ENCODE data around the gene TMEM163.
A peak's percentile ranks its signal among the peaks of the same experiment; 100 is the strongest.
"Not testable (repeated sequence)": the region's sequence is repeated elsewhere in the genome, so short reads cannot be mapped to it uniquely, and the experiment has no call there.

Gene TMEM163

DNA sequence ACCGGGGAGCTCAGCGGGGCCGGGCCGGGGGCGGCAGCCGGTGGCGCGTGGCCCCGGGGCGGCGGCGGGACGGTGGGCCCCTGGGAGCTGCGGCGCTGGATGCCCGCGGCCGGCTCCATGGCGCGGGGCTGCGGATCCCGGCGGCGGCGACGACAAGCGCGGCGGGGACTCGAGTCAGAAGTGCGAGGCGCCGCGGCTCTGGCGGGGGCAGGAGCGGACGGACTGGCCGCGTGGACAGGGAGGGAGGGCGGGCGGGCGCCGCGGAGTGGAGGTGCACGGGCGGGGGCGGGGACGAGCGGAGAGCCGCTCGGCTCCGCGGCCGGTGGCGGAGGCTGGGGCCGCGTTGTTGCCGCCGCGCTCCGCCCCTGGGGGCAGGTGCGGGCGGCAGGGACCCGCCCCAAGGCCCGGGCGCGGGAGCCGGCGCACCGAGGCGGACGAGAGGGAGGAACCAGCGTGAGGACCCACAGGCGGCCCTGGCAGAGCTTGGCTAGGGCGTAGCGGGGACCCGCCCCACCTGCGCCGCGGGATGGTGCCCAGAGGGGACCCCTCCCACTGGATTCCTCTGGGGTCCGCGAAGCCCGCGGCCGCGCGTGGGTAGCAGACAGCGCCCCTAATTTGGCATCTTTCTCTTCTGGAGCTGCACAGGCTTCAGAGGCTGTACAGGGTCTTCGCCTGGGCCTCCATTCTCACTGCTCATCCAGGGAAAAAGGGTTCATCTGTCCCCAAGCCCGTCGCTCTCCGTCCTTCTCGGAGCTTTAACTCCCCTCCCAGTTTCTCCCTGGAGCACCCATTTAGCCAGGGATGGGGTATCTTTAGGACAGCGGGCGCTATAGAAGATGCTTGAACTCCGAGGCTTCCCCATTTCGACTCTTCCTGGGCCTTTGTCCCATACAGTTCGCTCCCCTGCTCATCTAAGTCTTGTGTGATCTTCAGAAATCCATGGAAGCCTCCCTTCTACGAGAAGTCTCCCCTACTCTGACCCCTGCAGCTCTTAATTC is at the start of gene TMEM163:
TSS of gene TMEM163 (minus strand) at position 184 of the 998 bp plus-strand sequence.
- DNase-seq (ENCODE audit: low read depth): no peak

DNA sequence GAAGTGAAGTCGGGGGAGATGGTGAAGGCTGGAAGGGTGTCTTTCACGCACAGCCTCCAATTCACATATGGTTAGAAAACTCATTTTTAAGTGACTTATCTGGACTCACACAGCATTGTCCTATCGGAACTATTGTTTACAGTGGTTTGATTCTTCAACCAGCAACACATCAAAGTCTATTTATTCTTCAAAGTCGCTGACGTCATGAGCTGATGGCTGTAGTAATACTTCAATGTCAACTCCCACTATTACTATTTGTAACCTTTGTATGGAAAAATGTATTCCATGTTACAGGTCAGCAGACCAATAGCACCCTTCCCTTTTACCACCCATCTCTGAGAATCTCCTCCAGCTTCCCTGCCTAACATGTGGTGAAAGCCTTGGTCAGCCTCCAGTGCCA is 47.8 kb upstream of the TMEM163 start:
- DNase-seq (ENCODE audit: low read depth): no peak

DNA sequence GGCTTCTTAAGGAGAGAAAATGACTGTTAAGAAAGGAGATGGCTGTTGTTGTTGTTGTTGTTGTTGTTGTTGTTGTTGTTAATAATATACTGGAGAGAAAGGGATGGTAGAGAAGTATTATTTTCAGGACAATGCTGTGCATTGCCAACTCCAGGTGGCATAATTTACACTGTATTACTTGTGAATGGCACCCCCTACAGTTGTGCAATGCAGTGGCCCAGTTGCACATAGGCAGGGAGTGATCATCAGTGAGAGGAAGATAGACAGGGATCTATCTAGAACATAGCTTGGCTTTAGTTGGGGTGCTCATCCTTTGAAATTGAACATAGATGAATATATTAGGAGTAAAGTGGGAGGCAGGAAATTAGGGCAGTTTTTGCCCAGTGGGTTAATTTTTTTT is 47.2 kb upstream of the TMEM163 start:
- DNase-seq (ENCODE audit: low read depth): no peak

DNA sequence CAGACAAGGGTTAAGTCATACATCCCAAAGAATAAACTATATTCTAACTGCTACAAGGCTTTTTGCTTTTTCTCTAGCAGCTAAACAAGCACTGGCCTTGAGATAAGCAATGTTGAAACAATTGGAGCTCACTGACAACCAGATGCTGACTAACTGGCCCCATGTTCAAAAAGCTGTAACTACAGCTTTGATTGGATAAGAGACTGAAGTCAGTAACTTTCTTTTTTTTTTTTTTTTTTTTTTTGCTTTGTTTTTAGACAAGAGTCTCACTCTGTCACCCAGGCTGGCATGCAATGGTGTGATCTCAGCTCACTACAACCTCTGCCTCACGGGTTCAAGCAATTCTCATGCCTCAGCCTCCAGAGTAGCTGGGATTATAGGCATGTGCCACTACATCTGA is 45.4 kb upstream of the TMEM163 start:
- no peak for DNase-seq (ENCODE audit: low read depth)

DNA sequence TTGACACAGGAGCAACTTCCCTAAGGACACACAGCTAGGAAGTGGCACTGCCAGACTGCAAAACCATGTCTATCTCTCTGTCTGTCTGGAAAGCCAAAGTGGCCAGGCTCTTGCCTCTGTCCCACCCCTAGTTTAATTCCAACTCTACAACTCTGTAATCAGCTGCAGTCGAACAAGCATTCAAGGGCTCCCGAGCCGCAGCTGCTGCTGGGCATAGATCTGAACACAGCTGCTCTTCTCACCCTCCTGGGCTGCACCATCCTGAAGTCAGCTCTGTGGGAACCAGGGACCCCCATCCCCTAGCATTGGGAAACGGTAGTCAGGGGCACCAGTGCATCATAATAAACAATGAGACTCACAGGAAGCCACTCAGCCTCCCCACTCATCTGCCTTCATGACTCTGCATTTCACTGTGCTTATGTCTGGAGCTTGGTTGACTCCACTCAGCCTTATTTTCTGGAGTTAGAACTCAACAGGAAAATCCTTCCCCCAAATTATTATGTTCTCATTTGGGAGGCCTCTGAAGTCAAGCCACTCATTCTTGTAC is 44.4 kb upstream of the TMEM163 start:
- no peak for DNase-seq (ENCODE audit: low read depth)

DNA sequence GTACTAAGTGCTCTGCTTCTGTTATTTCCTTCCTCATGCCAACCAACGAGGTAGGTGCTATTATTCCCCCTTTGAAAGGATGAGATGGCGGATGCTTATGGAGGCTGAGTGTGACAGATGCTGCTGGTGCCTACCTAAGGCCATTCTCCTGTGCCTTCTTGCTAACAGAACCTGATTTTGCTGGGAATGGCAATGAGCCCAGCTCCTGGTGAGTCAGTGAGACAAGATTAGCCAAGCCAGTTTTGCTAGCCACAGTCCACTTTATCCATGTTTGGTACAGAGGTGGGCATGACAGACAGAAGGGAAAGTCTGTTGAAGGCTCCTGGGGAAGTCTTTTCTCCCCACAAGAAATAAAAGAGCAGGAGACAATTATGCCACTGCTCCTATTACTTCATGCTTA is 43.7 kb upstream of the TMEM163 start:
- no peak for DNase-seq (ENCODE audit: low read depth)

DNA sequence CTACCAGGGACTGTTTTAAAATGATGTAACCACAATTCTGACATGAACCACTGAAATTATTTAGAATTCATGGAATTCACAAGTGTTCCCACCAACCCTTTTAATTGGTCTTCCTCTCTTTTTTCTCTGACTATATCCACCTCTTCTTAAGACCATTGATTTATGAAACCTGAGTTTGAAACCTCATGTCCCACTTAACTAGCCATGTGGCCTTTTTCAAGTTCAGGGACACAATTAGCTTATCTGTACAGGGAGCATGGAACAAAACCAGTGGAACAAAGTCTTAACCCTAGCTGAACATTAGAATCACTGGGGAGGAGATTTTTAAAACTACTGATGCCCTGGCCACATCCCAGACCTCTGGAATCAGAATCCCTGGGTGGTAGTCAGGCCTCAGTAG is 41.6 kb upstream of the TMEM163 start:
- no peak for DNase-seq (ENCODE audit: low read depth)

DNA sequence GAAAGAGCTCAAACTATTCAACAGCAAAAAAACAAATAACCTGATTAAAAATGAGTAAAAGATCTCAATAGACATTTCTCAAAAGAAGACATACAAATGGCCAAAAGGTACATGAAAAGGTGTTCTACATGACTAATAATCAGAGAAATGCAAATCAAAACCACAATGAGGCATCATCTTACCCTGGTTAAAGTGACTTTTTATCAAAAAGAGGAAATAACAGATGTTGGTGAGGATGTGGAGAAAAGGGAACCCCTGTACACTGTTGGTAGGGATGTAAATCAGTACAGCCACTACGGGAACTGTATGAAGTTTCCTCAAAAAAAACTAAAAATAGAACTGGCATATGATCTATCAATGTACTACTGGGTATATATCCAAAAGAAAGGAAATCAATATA is 39.8 kb upstream of the TMEM163 start:
- DNase-seq (ENCODE audit: low read depth): no peak

DNA sequence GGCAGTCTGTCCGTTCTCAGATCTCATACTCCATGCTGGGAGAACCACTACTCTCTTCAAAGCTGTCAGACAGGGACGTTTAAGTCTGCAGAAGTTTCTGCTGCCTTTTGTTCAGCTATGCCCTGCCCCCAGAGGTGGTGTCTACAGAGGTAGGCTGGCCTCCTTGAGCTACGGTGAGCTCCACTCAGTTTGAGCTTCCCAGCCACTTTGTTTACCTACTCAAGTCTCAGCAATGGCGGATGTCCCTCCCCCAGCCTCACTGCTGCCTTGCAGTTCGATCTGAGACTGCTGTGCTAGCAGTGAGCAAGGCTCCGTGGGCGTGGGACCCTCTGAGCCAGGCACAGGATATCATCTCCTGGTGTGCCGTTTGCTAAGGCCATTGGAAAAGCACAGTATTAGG is 33.2 kb upstream of the TMEM163 start:
- not testable (repeated sequence) for DNase-seq (ENCODE audit: low read depth)

DNA sequence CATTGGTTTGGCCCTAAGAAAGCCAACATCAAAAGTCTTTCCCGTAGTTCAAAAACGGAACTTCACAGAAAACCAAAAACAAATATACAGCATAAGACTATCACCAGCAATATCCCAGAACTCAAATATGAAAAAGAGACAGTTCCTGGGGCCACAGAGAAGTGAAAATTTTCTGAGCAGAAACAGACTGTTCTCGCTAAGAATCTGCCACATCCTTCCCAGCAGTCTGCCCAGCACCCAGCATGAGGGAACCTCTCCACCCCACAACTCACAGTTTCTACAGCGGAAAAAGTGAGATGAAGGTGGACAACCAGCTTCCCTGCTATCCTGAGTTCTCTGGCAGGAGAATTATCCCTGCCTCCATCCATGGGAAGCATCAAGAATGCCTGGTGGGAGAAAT is 26.7 kb upstream of the TMEM163 start:
- no peak for DNase-seq (ENCODE audit: low read depth)

DNA sequence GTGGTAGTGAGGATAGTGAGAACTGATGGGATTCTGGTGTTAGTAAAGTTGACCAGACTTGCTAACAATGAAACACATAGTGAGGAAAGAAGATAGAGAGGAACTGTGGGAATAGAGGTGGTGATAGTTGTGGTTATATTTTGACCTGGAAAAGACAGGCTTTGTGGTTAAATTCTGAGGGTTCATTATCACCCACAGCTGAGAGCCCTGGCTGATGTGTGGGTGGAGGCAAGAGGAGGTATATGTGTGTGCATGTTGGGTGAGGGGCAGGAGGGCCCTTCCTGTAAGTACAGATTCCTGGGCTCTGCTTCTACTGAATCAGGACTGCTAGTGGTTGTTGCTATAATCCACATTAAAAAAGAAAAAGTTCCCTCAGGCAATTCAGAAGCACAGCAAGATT is 26.2 kb upstream of the TMEM163 start:
- DNase-seq (ENCODE audit: low read depth): no peak

DNA sequence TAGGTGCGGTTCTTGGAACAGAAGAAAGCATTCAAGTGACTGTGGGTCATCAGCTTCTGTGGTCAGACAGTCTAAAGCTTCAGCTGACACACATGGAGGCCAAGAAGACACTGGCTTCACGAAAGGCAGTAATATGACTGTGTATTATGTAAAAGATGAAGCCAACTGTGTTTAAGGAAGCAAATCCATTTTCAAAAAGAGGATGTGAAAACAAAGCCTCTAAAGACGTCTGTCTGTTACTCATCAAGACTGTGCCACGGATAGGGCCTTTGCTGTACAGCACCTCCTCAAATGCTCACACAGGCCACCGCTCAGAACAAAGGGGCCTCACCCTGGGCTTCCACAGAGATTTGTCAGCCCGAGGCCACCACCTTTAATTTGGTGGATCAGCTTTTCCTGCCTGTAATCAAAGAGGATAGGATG is 21.1 kb upstream of the TMEM163 start:
- DNase-seq (ENCODE audit: low read depth): no peak

DNA sequence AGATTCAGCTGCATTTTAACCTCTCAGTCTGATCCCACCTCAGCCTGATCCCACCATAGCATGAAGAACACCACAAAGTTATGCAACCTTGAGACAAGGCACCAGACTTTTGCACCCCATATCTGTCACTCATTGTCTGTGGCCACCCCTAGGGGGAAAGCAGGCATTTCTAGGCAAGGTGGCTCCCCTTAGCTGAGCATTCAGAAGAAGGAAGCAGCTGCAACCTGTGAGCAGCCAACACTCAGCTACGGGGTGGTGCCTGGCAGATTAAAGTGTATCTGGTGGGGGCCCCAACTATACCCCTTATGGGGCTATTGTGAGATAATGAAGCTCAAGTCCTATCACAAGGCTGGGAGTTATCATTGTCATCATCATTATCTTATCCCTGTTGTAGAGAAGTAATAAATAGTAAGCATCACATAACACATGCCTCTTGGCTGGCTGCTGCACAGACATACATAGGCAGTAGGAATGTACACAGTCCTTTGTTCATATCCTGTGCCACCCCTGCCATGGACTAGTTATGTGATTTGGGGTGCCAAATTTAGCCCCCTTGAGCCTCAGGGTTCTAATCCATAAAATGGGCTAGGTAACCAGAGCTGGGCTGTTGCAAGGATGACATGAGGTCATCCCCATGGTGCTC is 20.6 kb upstream of the TMEM163 start:
- no peak for DNase-seq (ENCODE audit: low read depth)

DNA sequence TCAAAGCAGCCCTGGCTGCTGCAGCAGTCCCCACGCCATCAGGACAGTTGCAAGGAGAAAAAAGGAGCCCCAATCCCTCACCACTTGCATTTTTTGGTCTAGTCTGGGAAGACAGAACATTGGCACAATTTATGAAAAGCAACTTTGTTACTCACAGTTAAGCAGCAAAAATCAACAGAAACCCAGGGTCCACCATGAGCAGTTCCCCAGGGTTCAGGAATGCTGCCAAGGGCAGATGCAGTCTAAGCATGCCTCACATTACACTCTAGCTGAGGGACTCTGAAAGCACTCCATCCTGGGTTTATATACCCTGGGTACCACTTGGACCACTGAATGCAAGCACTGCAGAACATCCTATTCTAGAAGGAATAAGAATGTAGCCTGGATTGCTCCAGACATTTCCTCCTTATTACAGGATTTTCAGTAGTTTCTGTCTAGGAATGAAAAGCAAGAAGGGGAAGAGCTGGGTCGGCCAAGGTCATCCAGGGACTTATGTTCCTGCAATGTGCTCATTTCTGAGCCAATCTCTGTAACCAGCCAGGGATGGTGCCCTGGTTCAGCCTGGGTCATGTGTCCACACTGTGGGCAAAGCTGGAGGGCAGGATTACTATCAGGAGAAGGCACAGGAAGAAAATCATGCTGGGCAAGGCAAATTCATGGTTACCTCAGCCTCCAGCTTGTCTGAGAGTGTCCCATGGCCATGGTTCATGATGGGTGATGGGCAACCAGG is 19.5 kb upstream of the TMEM163 start:
- DNase-seq (ENCODE audit: low read depth): no peak

DNA sequence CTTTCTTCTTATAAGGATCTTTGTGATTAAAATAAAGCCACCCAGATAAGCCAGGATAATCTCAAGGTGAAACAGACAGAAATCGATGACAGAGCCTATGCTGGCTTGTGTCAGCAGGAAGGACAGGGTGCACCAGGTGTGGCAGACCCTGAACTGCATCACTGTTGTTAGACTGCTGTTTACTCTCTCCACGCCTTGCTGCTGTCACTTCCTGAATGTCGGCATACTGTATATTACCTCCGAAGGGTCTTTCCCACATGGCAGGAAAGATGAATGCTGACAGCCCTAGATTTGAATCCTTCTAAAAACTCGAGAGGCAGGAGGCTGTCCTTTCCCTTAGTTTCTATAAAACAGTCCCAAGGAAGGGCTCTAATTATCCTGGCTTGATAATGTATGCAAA is 18.9 kb upstream of the TMEM163 start:
- DNase-seq (ENCODE audit: low read depth): no peak

DNA sequence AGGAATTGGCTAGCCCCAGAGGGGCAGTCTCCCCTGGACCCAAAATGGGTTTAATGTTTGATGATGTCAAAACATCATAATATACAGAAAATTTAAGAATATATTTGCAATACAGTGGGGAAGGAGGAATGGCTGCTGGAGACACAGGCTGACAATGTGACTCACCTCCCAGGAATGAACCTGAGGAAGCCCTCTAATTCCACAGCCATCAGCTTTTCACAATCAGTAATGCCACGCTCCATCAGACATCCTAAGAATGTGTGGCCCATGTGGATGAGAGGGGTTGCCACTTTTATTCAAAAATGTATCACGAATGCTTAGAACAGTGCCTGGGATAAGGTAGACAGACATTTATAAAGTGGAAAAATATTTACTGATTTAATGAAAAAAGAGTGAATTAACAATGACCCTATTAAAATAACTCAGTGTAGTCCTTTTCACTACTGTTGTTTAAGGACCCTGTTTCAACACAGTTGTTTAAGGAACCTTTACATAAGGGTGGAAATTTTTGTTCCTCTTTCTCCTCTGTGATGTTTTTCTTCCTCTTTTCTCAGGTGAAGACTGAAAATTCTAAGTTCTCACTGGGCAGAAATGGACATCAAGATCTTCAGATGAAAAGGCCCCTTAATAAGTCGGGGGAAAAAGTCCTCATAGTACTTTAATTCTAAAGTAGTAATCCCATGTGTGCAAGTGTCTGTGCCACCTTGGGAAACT is 17.5 kb upstream of the TMEM163 start:
- peak; percentile 67 for DNase-seq (ENCODE audit: low read depth)

DNA sequence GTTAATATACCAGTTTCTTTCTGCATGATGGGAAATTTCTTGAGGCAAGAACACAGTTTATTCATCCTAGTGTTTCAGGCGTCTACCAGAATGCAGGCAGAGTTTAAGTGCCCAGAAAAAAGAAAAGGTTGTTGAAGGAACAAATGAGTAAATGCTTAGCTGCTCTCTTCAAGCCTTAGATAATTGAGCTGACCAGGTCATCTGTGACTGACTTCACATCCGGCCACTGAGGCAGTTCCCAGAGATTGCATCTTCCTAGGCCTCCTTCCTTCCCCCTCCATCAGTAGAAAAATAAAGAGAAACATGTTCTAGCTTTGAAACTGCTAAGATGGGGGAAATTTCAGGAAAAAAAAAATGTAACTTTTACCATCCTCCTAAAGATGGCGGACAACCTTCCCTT is 9.4 kb upstream of the TMEM163 start:
- no peak for DNase-seq (ENCODE audit: low read depth)

DNA sequence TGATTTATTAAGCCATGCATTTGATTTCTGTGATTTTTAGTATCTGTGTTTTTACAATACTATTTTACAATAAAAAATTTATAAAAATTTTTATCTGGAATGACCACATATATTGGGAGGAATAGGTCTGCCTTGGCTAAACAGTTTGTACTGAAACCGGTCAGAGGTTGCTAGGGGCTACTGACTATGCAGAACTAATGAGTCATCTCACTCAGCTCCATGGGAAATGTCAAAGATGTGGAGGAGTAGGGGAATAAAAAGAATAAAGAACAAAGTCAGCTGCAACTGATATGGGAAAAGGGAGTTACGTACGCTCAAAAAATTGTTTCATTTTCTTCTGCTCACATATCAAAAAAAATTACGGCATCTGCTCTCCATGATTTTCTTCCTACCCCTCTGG is 8.6 kb upstream of the TMEM163 start:
- no peak for DNase-seq (ENCODE audit: low read depth)

DNA sequence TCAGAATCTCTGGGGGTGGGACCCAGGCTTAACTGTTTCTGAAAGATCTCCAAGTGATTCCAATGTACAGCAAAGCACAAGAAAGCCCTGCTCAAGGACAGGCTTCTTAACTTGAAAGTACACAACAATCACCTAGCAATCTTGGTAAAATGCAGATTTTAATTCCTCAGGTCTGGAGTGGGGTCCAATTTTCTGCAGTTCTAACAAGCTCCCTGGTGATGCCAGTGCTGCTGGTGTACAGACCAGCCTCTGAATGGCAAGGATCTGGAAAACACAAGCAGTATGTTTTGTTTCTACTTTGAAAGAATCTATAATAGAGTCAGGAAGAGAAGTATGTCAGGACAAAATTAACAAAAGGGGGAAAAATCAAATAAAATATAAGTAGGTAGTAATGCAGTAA is 7.8 kb upstream of the TMEM163 start:
- no peak for DNase-seq (ENCODE audit: low read depth)

DNA sequence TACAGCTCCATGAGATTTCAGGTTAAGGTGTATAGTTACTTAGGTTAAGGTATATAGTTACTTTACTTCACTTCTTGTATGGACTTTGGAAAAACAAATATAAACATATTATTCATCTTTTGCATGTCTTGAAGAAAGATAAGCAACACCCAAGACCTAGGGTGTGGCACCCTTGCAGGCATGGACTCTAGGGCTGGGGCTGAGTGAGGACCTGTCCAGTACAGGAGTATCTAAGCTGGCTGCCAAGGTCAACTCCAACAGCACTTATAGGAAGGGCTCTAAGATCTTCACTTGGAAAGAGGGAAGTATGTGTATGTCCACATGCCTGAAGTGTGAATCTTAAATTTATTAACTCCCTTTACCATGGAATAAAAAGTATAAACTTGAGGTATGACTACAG is 7.1 kb upstream of the TMEM163 start:
- no peak for DNase-seq (ENCODE audit: low read depth)

DNA sequence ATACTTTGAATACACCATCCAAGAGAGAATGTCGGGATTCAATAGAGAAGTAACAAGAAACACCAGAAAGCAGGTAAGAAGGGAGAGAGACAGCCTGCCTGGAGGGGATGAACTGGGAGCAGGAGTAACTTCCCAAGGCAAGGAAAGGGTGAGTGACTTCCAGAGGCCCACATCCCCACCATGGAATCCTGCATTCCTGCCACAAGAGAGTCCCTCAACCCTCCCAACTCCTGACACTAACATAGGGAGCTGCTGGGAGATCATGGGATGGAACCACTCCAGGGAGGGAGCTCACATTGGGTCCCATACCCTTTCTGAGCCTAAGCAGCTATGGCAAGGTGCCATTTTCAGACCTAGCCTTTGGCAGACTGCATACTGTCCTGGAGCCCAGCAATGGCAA is 5.5 kb upstream of the TMEM163 start:
- DNase-seq (ENCODE audit: low read depth): no peak

DNA sequence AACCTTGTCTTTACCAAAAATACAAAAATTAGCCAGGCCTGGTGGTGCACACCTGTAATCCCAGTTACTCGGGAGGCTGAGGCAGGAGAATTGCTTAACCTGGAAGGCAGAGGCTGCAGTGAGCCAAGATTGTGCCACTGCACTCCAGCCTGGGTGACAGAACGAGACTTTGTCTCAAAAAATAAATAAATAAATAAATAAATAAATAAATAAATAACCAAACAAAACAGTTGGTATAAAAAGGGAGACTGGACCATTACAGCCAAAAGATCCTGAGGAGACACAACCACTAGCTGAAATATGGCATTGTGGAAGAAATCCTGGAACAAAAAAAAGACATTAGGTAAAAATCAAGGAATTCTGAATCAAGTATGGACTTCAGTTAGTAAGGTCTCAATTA is 4.9 kb upstream of the TMEM163 start:
- DNase-seq (ENCODE audit: low read depth): not testable (repeated sequence)
